Fibroblast of skin of left biceps (primary cell): ENCODE measurements around the gene GTF2F2.
A peak's percentile ranks its signal among the peaks of the same experiment; 100 is the strongest.

Source experiments
- DNase-seq, 2 experiments: peaks; one replicate each; pipeline ENCODE4 v3.0.0-alpha.2; 2013; ENCODE audit warnings: low read depth in 2 of 2

The GTF2F2 gene

GRCh38 chr13:45119991-45120864, at the start of gene GTF2F2:
TSS of gene GTF2F2 (plus strand) at chr13:45120510. CDS start at chr13:45120656, 146 bp downstream.
- peak; percentile 66 to 68 for DNase-seq

- no peak for DNase-seq
Measured at GRCh38 chr13:45073809-45074208, 46.5 kb upstream of the GTF2F2 start.

GRCh38 chr13:45074721-45075120, 45.6 kb upstream of the GTF2F2 start:
- no peak for DNase-seq

DNA sequence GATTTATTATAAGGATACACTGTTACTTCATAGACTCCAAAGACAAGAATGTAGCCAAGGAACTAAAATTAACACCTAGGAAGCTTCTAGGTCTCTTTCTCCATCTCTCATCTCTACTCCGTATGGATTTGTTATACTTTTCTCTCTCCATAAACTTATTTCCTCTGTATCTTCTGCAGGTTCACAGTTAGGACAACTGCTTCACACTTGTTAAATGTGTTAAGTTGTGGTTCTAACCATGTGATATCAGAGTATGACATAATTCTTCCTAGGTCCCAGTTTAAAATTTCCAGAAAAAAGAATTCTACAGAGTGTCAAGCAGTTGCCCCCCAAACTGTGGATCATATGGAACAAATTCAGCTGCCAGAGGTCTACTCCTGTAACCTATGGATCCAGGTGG, 42.3 kb upstream of the GTF2F2 start:
- no peak for DNase-seq

DNA sequence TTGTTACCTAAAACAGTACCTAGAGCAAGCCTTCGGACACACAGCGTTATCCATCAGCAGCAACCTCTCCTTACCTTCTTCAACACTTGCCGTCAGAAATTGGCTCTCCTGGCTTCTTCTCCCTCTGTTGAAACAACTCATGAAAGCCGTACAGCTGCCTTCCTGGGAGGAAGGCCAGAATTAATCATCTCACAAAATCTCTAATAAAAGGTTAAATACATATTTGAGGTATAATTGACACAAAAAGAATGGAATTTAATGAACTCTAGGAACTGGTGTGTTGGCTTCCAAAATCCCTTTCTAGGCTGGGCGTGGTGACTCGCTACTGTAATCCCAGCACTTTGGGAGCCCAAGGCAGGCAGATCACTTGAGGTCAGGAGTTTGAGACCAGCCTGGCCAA, 37.3 kb upstream of the GTF2F2 start:
- DNase-seq: peak; percentile 70 to 77

DNA sequence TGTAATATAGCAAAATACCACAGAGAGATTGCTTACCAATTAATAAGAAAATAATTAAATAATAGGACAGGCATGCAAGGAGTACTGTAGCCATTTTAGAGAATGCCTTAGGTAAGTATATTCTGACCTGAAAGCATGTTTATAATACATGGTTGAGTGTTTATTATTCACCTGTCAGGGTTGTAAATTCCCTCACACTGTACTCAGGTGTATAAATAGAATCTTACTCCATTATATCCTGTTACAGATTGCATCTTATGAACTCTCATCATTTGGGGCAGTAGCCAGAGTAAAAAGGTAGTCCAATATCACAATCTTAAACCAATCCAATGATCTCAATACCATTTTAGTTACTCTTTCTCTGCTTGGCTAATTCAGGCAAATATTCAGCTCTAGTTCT, 35.8 kb upstream of the GTF2F2 start:
- no peak for DNase-seq

DNA sequence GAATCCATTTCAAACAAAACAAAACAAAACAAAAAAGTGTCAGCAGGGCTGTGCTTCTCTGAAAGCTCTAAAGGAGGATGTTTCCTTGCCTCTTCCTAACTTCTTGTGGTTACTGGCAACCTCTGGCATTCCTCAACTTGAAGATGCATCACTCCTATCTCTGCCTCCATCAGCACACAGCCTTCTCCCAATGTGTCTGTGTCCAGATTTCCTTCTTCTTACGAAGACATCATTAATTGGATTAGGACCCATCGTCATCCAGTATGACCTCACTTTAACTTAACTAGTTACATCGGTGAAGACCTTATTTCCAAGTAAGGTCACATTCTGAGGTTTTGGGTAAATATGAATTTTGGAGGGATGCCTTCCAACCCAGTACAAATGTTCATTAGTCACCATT, 33.8 kb upstream of the GTF2F2 start:
- DNase-seq: peak; percentile 62 to 66

DNA sequence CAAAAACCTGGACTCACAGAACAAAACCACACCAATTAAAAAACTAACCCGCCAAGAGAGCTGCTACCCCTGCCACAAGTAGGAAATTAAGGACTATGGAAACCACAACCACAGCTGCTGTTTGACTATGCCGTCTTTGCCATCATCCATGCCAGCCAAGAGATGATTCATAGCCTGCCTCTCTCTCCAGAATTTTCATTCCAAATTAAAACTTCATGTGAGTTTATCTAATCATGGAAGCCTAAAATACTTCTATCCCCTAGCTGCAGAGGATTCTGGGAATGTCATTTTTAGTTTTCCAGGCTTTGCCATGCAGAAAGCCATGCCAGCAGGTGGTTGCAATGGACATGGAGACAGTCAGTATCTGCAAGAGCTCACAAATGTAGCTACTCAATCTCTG, 27.6 kb upstream of the GTF2F2 start:
- no peak for DNase-seq

DNA sequence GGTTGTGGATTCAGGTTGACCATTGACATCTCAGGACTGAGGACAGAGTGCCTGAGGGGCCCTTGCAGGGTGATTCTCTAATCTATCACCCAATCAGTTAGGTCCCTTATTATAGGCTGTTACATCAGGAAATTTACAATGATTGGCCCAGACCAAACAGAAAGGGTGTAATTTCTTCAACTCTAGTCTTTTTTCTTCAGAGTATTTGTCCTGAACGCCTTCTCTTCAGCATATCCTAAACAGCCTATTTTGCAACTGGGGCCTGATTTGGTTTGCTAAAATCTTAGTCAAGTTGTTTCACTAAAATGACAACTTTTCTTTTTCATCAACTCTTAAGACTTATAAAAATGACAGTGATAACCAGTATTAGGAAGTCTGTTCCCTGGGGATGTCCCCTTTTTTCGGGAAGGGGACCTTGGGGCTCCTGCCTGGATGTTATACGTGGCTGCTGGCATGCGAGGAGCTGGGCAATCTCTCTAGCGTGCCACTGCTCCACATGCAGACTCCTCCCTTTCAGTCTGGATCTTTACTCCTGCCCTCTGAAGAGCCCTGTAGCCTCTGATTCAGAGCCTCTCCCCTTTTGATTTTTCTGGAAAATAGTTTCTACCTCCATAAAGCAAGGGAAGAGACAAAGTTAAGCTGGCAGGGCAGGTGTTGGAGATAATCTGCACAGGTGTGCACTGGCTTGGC, 19.6 kb upstream of the GTF2F2 start:
- no peak for DNase-seq

GRCh38 chr13:45101327-45102018, 18.8 kb upstream of the GTF2F2 start:
- DNase-seq: no peak

GRCh38 chr13:45102136-45102507, 18.2 kb upstream of the GTF2F2 start:
- DNase-seq: no peak

- no peak for DNase-seq
Measured at GRCh38 chr13:45103449-45103848, 16.9 kb upstream of the GTF2F2 start.

DNA sequence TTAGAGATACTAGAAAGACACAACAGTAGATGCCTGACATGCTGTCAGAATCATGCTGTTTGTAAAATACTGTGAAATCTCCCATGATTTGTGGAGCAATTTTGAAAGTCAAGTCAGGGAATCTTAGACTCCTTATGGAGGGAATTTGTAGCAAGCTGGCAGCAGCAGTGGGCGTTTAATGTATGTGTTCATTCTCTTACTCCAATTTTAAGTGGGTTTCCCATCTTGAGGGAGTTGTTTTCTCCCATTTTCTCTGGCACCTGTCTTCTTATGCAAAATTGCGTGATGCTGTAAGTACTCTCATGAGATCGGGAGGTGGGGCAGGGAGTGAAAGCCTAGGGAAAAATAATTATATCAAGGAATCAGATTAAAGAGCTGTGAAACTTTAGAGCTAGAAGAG, 16.0 kb upstream of the GTF2F2 start:
- DNase-seq: no peak

DNA sequence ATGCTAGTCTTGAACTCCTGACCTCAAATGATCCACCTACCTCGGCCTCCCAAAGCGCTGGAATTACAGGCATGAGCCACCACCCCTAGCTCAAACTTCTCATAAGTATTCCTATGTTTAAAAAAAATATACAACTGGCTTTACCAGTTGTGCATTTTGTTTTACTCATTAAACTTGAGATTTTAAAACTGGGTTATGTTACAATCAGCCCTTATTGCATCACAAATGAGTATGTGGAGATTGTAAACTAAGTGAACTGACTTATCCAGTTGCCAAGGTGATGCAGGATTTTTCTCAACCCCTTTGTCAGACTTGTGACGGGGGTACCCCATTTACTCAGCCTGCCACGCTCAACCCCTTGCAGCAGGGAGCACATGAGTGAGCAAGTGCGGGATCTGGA, 14.4 kb upstream of the GTF2F2 start:
- DNase-seq: no peak

DNA sequence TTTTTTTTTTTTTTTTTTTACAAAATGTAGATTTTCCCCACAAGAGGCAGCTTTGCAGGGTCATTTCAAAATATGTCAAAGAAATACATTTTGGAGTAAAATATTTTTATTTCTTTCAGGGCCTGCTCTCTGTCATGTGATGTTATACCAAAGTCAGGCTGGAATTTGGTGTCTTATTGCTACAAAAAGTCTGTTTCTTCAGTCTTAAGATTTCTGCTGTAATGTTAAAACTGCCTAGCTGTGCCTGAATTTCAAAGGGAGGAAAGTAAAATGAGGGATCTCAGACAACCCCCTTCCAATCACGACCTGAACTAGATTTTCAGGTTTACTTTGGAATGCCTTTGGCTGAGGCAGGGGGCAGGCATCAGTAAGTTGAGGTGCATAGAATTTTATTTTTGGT, 12.8 kb upstream of the GTF2F2 start:
- no peak for DNase-seq

DNA sequence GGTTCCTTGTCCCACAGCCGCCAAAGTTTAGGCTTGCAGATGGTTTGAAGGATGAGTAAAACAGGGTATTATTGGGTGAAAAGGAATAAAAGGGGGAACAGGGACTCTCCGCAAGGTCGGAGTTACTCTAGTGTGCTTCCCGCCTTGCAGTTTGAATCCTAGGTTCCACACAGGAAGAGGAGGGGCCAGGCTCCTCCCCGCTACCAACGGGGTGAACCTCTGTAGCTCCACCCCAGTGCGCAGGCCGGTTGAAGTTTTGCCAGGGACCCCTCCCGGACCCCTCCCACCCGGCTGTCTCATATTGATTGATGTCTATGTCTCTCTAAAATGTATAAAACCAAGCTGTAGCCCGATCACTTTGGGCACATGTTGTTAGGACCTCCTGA, 11.6 kb upstream of the GTF2F2 start:
- DNase-seq: no peak

- no peak for DNase-seq
Measured at GRCh38 chr13:45109102-45109720, 11.1 kb upstream of the GTF2F2 start.

DNA sequence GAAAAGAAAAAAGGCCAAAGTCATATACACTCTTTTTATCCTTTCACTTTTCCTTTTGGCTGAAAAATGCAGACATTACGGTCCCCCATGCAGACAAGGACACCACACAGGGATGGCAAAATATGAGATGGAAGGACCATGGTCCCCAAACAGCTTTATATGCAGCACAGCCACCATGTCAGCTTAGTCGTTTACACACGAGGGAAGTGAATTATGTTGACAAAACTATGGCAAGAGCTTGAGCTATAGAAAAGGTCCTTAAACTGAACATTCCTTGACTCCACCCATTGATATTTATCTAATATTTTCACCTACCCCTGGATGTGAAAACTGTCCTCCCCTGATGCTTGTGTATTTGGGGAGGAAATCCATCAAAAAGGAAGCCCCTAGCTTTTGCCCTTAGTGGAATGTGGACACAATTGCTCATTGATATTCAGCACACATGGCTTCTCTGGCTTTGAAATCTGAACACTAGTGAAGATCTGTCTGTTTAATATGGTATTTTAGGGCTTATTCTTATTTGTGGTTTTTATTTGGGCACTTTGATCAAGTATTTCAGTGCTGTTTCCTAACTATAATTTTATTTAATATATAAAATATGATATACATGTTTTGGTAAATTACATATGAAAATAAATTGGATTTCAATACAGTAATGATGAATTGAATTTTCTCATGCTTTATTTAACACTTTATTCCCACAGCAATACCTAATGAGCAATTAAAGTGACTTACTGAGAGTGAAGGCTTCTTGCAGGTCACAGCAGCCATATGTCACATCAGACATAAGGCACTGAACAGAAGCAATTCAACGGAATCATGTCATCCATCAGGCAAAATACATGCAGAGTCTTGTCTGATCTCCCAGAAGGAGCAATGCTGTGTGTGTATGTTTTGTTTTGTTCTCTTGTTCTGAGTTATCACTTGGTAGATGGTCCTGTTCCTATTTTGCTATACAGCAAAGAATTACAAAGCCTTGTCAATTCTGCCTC, 6.8 kb upstream of the GTF2F2 start:
- no peak for DNase-seq

DNA sequence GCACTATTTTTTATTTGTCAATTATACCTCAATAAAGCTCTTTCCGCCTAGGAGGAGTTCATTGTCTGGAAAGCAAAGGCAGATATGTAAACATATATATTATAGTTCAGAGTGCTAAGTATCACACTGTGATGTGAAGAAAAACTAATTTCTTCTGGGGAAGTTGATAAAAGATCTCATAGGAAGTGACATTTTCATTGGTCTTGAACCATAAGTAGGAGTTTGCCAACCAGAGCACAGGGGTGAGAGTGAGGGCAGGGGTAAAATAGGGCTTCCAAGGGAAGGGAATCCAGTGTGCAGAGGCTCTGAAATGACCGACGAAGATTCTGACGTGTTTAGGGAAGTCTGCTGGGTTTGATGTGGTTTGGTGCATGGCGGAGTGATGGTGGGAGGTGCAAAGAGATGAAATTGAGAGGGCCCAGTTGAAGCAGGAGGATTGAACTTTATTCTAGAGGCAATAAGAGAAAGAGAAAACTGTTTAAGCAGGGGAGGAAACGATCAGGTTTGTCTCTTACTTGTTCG, 780 bp upstream of the GTF2F2 start:
- DNase-seq: no peak

- DNase-seq: no peak
Measured at GRCh38 chr13:45120967-45121831, 889 bp downstream of the GTF2F2 start.
